SK-N-MC (cell line): ENCODE results near the gene CHN2.

Experiments used
- EZH2 ChIP-seq: fragments of 200-600 bp; sonication (generic); IDR thresholded peaks from one replicate; pipeline ENCODE4 v1.6.1; 2017; ENCODE audit warnings: antibody characterized with exemption
- POLR2AphosphoS5 ChIP-seq: IDR thresholded peaks from 2 replicates; pipeline ENCODE4 v1.6.1; 2012; ENCODE audit warnings: mild to moderate bottlenecking, low read depth, low read length, borderline replicate concordance

DNA sequence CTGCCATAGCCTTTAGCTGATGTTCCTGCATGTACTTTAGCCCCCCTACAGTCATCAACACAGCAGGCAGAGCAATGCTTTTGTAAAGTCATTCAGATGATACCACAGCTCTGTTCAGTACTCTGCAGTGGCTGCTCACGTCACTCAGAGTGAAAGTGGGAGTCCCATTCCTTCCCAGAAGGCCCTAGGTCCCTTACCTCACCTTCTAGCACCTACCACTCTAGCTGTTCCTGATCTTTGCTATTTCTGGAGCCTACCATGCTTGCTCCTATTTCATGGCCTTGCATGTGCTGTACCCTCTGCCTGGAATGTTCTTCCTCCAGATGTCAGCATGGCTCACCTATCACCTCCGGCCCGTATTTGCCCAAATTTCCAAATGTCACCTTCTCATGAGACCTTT is 274.7 kb downstream of the CHN2 start:
- TF ChIP-seq EZH2 (no peak), POLR2AphosphoS5 (no peak)
